Epithelial cell of umbilical artery (primary cell): ENCODE results near the gene COL7A1. TPM values are rescaled to one million over a fixed set of nuclear protein-coding genes. Genes with fewer than 3 reads are reported as not detected.

Source experiments
- total RNA-seq: library from RNA; depleted of rRNA; stranded (reverse); fragments of >200 nt; gene quantifications from 2 replicates; pipeline ENCODE4 v1.2.3, GENCODE V29; 2014

Gene COL7A1
- total RNA-seq: 0.76 and 1.9 TPM in 2 replicates

DNA sequence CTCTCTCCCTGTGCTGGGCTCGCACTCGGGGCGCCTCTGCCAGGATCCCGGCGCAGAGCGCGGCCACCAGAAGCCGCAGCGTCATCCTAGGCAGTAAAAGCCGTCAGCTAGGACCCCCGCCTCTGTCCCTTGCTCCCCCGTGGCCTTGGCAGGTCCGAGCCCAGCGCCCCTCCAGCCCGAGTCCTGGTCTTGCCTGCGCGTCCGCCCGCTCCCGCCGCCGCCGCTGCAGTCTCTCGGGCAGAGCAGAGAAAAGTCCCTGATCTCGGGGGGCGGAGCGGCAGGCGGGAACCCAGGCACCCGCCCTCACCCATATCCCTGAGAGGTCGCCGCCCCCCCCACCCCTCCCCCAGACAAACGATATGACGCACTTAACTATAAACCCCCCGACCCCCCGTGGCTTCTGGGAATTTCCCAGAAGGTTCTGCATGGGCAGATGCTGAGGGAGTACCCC lies at the start of gene COL7A1:
TSS of gene COL7A1 (minus strand) at position 255 of the 451 bp plus-strand sequence. CDS start at position 85, 170 bp downstream.

DNA sequence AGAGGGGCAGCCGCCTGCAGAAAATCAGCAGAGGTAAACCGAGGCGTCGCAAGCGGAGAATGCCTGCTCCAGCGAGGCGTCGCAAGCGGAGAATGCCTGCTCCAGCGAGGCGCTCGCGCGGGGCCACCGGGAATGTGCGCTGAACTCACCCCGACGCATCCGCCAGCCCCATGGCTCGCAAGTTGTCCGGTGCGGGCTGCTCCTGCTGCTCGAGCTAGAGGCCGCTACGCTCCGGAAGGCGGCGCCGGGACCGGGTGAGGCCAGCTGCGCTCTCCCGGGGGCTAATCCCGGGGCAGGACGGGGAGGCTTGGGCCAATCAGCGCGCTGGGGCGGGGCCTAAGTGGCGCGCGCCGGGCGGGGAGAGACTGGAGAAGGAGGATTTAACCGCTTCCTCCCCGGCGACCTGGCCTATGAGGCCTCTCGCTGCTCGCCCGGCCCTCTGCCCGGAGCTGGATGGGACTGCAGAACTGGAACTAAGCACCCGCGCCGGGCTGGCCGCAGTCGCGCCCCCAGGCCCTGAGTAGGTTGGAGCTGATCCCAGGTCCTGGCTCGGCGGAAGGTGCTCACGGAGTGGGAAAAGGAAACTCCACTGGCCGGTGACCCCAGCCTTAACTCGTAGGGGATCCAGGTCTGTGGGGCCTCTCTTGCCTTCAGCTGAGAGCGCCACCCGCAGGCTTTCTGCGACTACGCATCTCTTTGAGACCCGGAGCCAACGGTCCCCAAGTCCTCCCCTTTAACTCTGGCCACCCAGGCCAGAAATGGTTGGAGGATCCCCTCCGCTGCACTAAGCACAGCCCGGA lies 40.3 kb upstream of the COL7A1 start, which contains the start of gene SLC26A6:
TSS of gene SLC26A6 (minus strand) at position 240 of the 800 bp plus-strand sequence. CDS start at position 172, 68 bp downstream.

DNA sequence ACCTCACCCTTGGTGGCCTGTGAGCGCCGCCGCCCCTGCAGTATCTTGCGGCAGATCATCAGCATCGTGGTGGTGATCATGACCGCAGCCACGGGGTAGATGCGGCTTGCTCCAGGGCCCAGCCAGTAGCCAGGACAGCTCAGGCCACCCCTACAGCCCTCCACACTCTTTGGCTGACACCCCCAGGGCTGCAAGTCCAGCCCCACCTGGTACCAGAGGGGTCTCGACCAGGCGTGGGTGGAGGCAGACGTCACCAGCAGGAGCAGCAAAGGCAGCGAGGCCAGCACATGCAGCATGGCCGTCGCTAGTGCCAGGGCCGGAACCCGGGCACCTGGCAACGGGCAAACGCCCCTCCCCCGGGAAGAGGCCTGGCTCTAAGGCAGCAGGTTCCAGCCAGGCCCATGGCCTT lies 26.3 kb upstream of the COL7A1 start, which contains the start of gene TMEM89:
TSS of gene TMEM89 (minus strand) at position 309 of the 409 bp plus-strand sequence. CDS start at position 296, 13 bp downstream.

DNA sequence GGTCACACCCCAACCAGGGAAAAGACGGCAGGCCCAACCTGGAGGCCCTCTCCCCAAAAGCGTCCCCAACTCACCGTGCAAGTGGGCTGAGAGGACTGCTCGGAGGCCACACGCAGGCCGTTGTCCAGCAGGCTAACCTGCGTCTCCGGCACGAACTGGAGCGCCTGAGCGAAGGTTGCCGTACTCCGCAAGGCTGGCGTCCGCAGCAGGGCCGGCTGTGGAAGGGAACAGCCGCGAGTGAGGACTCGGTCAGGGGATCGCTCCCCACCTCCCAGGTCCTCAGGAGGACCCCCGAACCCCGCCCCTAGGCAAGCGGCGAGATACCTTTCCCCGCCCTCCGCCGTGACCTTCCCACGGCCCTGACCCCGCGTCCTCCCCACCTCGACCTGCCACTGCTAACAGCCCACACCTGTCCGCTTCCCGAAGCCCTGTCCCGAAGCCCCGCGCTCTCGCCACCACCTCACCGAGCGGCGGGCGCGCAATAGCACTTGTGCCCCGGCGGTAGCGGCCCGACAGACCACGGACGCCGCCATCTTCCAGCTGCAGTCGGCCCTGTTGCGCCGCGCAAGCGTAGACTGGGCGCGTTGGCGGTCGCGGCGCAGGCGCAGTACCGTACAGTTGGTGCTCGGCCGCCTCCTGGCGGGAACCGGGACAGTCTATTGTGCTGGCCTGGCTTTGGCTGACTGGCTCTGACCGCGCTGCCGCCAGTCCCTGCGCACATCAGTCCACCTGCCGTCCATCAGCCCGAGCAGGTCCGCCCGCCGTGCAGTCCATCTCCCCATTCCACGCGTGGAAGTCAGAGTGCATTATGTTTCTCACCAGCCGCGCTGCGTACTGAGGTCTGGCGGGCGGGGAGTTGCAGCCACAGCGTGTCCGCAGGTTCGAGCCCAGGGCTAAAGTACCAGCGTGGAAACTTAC lies 14.2 kb upstream of the COL7A1 start, which contains the start of gene UQCRC1:
TSS of gene UQCRC1 (minus strand) at position 559 of the 918 bp plus-strand sequence. CDS start at position 533, 26 bp downstream.

DNA sequence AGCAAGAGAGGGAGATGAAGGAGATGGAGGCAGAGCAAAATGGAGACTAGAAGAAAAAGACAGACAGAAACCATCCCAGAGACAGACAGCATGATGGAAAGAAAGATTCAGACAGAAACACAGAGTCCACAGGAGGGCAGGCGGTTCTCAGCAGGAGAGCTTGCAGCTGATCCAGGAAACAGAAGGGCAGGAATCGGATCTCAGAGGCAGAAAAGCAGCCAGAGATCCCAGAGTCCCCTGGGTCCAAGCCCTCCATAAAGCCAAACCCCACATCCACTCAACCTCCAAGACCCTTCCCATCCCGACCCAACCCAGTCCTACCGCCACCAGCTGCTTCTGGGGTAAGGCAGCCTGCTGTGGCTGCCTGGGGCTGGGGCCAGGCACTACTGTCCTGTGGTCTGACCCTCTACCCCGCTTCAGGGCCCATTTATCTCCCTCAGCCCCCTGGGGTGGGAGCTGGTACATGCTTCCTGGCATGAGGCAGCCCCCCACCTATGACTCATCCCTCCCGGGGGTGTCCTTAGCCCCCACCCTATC lies 31.7 kb downstream of the COL7A1 start, which contains the start of gene UCN2:
TSS of gene UCN2 (minus strand) at position 400 of the 537 bp plus-strand sequence. CDS start 657 bp downstream, outside the sequence.

DNA sequence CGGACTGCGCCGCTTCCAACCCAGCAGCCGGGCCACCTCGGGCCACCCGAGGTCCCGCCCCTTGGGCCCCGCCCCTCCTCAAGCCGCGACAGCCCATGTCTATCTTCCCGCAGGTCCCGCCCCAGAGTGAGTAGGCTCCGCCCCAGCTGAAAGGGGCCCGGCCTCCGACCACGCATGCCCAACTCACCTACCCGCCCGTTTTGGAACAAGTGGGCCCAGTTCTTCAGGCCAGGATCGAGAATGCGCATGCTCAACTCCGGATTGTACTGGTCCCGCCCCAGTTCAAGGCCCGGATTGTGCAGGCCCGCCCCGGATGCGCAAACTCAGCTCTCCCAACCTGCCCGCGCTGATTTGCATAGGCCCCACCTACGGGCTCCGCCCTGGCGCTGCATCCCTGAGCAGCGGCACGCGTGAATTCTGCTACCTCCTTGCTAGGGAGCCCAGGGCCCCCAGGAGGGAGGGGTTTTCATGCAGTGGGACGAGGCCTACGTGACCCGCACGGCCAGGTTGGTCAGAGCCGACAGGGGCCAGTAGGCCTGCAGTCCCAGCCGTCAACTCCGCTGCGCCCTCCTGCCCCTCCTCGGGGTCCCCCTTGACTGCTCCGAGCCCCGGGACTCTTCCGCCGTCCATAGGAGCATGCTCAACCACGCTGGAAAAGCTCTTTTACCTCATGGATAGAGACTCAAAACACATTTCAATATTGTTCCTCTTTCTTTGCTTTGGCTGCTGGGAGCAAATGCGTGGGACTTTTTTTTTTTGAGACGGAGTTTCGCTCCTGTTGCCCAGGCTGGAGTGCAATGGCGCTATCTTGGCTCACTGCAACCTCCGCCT lies 38.1 kb downstream of the COL7A1 start, which contains the start of gene PFKFB4:
TSS of gene PFKFB4 (minus strand) at position 8 of the 831 bp plus-strand sequence. CDS start 26 bp downstream, outside the sequence.

Other genes with a start within 250 kb of the COL7A1 start
- not detected in 2 replicates for gene FBXW12, start 223.1 kb downstream of the COL7A1 start, total RNA-seq
- 9.0 and 13.3 TPM in 2 replicates for gene PLXNB1, start 165.2 kb downstream of the COL7A1 start, total RNA-seq
- 20.1 and 24.6 TPM in 2 replicates for gene CCDC51, start 155.2 kb downstream of the COL7A1 start, total RNA-seq
- 194 and 435 TPM in 2 replicates for gene TMA7, start 155.1 kb downstream of the COL7A1 start, total RNA-seq
- 6.2 and 10.6 TPM in 2 replicates for gene ATRIP, start 148.6 kb downstream of the COL7A1 start, total RNA-seq
- 89.6 and 208 TPM in 2 replicates for gene SHISA5, start 91.2 kb downstream of the COL7A1 start, total RNA-seq
- 2.9 and 3.0 TPM in 2 replicates for gene PFKFB4, start 38.5 kb downstream of the COL7A1 start, total RNA-seq
- gene UCN2, start 31.5 kb downstream of the COL7A1 start, total RNA-seq: not detected in 2 replicates
- gene UQCRC1, start 14.3 kb upstream of the COL7A1 start, total RNA-seq: 369 and 467 TPM in 2 replicates
- not detected in 2 replicates for gene TMEM89, start 26.4 kb upstream of the COL7A1 start, total RNA-seq
- 12.3 and 30.5 TPM in 2 replicates for gene SLC26A6, start 40.1 kb upstream of the COL7A1 start, total RNA-seq
- under 0.01 and 0.15 TPM in 2 replicates for gene CELSR3, start 67.6 kb upstream of the COL7A1 start, total RNA-seq
- 3.6 and 4.7 TPM in 2 replicates for gene NCKIPSD, start 90.6 kb upstream of the COL7A1 start, total RNA-seq
- gene IP6K2, start 121.9 kb upstream of the COL7A1 start, total RNA-seq: 43.9 and 49.4 TPM in 2 replicates